Parathyroid adenoma (tissue), 2 donors: Measurements from ENCODE around the gene GPR180.

Source experiments
- H2AFZ ChIP-seq: fragments of 300-600 bp; sonication (generic); one replicate; pipeline ENCODE4 v1.7.0; 2017; ENCODE audit warnings: antibody characterized with exemption, mild to moderate bottlenecking
- H3K27ac ChIP-seq: fragments of 300-600 bp; sonication (generic); one replicate; pipeline ENCODE4 v1.7.0; 2017
- H3K27me3 ChIP-seq: fragments of 300-600 bp; sonication (generic); one replicate; pipeline ENCODE4 v1.7.0; 2017; ENCODE audit warnings: low read length; ENCODE audit not compliant: control insufficient read depth, insufficient read depth
- H3K36me3 ChIP-seq: fragments of 300-600 bp; sonication (generic); one replicate; pipeline ENCODE4 v1.7.0; 2017; ENCODE audit warnings: low read length; ENCODE audit not compliant: control insufficient read depth, insufficient read depth
- H3K4me1 ChIP-seq: fragments of 300-600 bp; sonication (generic); one replicate; pipeline ENCODE4 v1.7.0; 2017; ENCODE audit warnings: control low read depth
- H3K4me2 ChIP-seq: fragments of 300-600 bp; sonication (generic); one replicate; pipeline ENCODE4 v1.7.0; 2017; ENCODE audit warnings: low read length
- H3K4me3 ChIP-seq: fragments of 300-600 bp; sonication (generic); one replicate; pipeline ENCODE4 v1.7.0; 2017; ENCODE audit warnings: low read depth, low read length
- H3K79me2 ChIP-seq: fragments of 300-600 bp; sonication (generic); one replicate; pipeline ENCODE4 v1.7.0; 2017; ENCODE audit warnings: control low read depth
- H3K9ac ChIP-seq: fragments of 300-600 bp; sonication (generic); one replicate; pipeline ENCODE4 v1.7.0; 2017; ENCODE audit warnings: mild to moderate bottlenecking
- H3K9me3 ChIP-seq: fragments of 300-600 bp; sonication (generic); one replicate; pipeline ENCODE4 v1.7.0; 2017; ENCODE audit warnings: low read length; ENCODE audit not compliant: control insufficient read depth
- CTCF ChIP-seq: fragments of 300-600 bp; sonication (generic); IDR thresholded peaks from one replicate; pipeline ENCODE4 v1.7.0; 2017; ENCODE audit warnings: antibody characterized with exemption, mild to moderate bottlenecking
- donor health status: primary hyperparathyroidism.

The GPR180 gene

GRCh38 chr13:94561126-94561525 lies 40.5 kb upstream of the GPR180 start:
- Histone ChIP-seq H3K4me1 (no peaks in the 10 kb centered on the region), H3K9me3 (no peaks in the 10 kb centered on the region), H3K27ac (no peak overlapping the region), H3K4me3 (no peak overlapping the region), H3K9ac (no peak overlapping the region), H3K36me3 (no peaks in the 10 kb centered on the region), H3K79me2 (no peaks in the 10 kb centered on the region), H3K27me3 (no peaks in the 10 kb centered on the region), H3K4me2 (no peak overlapping the region), H2AFZ (no peak overlapping the region)
- TF ChIP-seq CTCF: no peak

GRCh38 chr13:94567581-94567980 lies 34.1 kb upstream of the GPR180 start:
- no peaks in the 10 kb centered on the region for H3K9me3 ChIP-seq
- no peak for TF ChIP-seq CTCF
- H3K27ac ChIP-seq: no peak overlapping the region
- no peaks in the 10 kb centered on the region for H3K27me3 ChIP-seq
- no peak overlapping the region for H3K4me3 ChIP-seq
- no peak overlapping the region for H3K4me2 ChIP-seq
- H2AFZ ChIP-seq: no peak overlapping the region
- no peaks in the 10 kb centered on the region for H3K4me1 ChIP-seq
- H3K36me3 ChIP-seq: no peaks in the 10 kb centered on the region
- H3K9ac ChIP-seq: no peak overlapping the region
- no peaks in the 10 kb centered on the region for H3K79me2 ChIP-seq

- H3K4me3 ChIP-seq: no peak overlapping the region
- TF ChIP-seq CTCF: no peak
- no peaks in the 10 kb centered on the region for H3K9me3 ChIP-seq
- no peaks in the 10 kb centered on the region for H3K27me3 ChIP-seq
- no peak overlapping the region for H3K9ac ChIP-seq
- no peaks in the 10 kb centered on the region for H3K79me2 ChIP-seq
- no peaks in the 10 kb centered on the region for H3K4me1 ChIP-seq
- H3K27ac ChIP-seq: no peak overlapping the region
- no peak overlapping the region for H2AFZ ChIP-seq
- H3K36me3 ChIP-seq: no peaks in the 10 kb centered on the region
- no peak overlapping the region for H3K4me2 ChIP-seq
Measured at GRCh38 chr13:94568443-94568842, 33.2 kb upstream of the GPR180 start.

GRCh38 chr13:94569615-94570014 lies 32.0 kb upstream of the GPR180 start:
- Histone ChIP-seq H3K36me3 (no peaks in the 10 kb centered on the region), H3K4me2 (no peak overlapping the region)
- TF ChIP-seq CTCF: no peak

GRCh38 chr13:94579063-94579462 lies 22.6 kb upstream of the GPR180 start:
- H3K9ac ChIP-seq: no peak overlapping the region
- no peaks in the 10 kb centered on the region for H3K27me3 ChIP-seq
- no peak for TF ChIP-seq CTCF
- no peaks in the 10 kb centered on the region for H3K79me2 ChIP-seq
- H3K4me1 ChIP-seq: no peaks in the 10 kb centered on the region
- no peaks in the 10 kb centered on the region for H3K9me3 ChIP-seq
- H2AFZ ChIP-seq: no peak overlapping the region
- no peak overlapping the region for H3K27ac ChIP-seq
- no peak overlapping the region for H3K4me3 ChIP-seq
- H3K4me2 ChIP-seq: no peak overlapping the region
- no peaks in the 10 kb centered on the region for H3K36me3 ChIP-seq

More at GRCh38 chr13:94569615-94570014, 32.0 kb upstream of the GPR180 start:
- no peaks in the 10 kb centered on the region for H3K9me3 ChIP-seq
- H3K4me1 ChIP-seq: no peaks in the 10 kb centered on the region
- no peak overlapping the region for H3K4me3 ChIP-seq
- no peaks in the 10 kb centered on the region for H3K79me2 ChIP-seq
- no peak overlapping the region for H3K9ac ChIP-seq
- H3K27ac ChIP-seq: no peak overlapping the region
- no peaks in the 10 kb centered on the region for H3K27me3 ChIP-seq
- H2AFZ ChIP-seq: no peak overlapping the region
